Activated T-cell treated with anti-CD3 and anti-CD28 coated beads for 4 hours (primary cell): ENCODE measurements around the gene PLEKHG4B.
"Not testable (repeated sequence)": the region's sequence is repeated elsewhere in the genome, so short reads cannot be mapped to it uniquely, and the experiment has no call there.

Experiments
- DNase-seq: peaks from one replicate; pipeline ENCODE4 v3.0.0-alpha.2; 2020

The PLEKHG4B gene, protein sequence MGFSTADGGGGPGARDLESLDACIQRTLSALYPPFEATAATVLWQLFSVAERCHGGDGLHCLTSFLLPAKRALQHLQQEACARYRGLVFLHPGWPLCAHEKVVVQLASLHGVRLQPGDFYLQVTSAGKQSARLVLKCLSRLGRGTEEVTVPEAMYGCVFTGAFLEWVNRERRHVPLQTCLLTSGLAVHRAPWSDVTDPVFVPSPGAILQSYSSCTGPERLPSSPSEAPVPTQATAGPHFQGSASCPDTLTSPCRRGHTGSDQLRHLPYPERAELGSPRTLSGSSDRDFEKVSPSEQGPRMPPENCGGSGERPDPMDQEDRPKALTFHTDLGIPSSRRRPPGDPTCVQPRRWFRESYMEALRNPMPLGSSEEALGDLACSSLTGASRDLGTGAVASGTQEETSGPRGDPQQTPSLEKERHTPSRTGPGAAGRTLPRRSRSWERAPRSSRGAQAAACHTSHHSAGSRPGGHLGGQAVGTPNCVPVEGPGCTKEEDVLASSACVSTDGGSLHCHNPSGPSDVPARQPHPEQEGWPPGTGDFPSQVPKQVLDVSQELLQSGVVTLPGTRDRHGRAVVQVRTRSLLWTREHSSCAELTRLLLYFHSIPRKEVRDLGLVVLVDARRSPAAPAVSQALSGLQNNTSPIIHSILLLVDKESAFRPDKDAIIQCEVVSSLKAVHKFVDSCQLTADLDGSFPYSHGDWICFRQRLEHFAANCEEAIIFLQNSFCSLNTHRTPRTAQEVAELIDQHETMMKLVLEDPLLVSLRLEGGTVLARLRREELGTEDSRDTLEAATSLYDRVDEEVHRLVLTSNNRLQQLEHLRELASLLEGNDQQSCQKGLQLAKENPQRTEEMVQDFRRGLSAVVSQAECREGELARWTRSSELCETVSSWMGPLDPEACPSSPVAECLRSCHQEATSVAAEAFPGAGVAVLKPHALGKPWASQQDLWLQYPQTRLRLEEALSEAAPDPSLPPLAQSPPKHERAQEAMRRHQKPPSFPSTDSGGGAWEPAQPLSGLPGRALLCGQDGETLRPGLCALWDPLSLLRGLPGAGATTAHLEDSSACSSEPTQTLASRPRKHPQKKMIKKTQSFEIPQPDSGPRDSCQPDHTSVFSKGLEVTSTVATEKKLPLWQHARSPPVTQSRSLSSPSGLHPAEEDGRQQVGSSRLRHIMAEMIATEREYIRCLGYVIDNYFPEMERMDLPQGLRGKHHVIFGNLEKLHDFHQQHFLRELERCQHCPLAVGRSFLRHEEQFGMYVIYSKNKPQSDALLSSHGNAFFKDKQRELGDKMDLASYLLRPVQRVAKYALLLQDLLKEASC (N-terminal part only)

DNA sequence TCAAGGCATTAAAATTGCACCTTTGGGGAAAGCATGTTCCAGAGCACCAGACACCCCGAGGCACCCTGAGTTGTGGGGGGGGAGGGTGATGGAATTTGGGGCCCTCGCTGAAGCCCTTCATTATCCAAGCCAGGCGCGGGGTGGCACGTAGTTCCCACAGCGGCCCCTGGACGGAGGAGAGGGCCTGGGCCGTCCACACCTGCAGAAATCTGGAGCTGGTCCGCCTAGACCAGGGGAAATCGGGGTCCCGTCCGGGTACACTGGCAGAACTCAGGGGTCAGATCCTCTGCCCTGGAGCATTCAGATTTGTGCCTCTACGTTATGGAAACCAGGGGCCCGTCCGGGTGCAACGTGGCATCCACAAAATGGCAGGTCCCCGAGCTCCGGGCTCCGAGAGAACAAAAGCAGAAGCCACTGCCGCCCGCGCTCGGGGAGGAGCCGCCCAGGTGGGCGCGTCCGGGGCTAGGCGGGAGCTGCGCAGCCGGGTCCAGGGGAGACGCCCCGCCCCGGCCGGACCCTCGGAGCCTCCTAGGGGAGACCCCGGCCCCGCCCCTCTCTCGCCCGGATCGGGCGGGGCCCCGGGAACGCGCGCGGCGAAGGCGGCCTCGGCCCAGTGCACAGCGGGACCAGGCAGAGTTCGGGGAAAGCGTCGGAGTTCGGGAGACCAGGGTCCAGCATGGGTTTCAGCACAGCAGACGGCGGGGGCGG, at the start of gene PLEKHG4B:
Gene PLEKHG4B, plus strand, starts transcription at position 613 of the 708 bp plus-strand sequence. Its CDS starts 64 bp downstream, at position 677.
- no peak for DNase-seq

DNA sequence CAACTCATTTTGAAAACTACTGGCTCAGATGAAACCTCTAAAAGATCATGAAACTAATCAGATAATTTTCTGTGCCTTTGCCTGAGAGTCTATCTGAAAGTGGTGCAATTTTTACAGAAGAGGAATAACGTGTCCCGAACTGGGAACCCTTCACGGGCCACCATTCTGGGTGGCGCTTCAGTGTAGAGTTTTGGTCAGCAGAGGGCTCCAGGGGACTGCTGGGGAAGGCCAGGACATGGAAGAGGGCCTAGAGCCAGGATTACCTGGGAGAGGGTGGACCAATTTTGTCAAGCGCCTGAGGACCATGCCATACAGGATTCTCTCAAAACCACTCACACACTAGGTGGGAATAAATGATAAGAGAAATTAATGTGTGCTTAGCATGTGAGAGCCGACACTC, 49.7 kb upstream of the PLEKHG4B start:
- DNase-seq = no peak

DNA sequence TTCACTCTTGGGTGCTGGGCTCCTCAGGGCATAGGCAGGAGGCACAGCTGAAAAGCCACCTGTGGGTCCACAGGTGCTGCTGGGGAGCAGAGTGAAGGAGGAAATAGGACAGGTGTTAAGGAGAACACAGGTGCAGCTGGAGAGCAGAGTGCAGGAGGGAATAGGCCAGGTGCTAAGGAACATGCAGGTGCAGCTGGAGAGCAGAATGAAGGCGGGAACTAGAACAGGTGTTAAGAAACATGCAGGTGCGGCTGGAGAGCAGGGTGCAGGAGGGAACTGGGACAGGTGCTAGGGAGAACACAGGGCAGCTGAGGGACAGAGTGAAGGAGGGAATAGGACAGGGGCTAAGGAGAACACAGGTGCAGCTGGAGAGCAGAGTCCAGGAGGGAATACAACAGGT, 43.8 kb upstream of the PLEKHG4B start:
- DNase-seq = no peak

DNA sequence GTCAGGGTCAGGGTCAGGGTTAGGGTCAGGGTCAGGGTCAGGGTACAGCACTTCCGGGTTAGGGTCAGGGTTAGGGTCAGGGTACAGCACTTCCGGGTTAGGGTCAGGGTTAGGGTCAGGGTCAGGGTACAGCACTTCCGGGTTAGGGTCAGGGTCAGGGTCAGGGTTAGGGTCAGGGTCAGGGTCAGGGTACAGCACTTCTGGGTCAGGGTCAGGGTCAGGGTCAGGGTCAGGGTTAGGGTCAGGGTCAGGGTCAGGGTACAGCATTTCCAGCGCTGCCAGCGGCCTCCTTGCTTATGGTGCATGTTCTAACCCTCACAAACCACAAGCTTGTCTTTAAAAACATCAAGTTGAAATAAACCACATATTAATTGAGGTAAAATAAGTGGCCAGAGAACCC, 42.4 kb upstream of the PLEKHG4B start:
- not testable (repeated sequence) for DNase-seq

DNA sequence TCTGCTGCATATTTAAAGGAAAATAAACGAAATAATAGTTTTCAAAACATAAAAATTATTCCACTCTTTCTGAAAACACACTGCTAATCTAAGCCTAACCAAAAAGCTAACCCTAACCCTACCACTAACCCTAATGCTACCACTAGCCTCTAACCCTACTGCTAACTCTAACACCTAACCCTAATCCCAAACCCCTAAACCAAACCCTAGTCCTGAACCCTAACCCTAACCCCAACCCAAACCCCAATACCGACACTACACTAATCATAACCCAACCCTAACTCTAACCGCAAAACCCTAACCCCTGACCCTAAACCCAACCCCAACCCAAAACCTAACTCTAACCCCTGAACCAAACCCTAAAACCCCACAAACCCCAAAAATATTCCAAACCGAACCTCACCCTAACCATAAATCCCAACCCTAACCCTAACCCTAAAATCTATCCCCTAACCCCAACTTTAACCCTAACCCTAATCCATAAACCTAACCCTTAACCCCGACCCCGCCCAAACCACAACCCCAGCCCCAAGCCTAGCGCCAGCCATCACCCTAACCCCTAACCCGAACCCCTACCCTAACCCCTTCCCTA, 41.9 kb upstream of the PLEKHG4B start:
- no peak for DNase-seq

DNA sequence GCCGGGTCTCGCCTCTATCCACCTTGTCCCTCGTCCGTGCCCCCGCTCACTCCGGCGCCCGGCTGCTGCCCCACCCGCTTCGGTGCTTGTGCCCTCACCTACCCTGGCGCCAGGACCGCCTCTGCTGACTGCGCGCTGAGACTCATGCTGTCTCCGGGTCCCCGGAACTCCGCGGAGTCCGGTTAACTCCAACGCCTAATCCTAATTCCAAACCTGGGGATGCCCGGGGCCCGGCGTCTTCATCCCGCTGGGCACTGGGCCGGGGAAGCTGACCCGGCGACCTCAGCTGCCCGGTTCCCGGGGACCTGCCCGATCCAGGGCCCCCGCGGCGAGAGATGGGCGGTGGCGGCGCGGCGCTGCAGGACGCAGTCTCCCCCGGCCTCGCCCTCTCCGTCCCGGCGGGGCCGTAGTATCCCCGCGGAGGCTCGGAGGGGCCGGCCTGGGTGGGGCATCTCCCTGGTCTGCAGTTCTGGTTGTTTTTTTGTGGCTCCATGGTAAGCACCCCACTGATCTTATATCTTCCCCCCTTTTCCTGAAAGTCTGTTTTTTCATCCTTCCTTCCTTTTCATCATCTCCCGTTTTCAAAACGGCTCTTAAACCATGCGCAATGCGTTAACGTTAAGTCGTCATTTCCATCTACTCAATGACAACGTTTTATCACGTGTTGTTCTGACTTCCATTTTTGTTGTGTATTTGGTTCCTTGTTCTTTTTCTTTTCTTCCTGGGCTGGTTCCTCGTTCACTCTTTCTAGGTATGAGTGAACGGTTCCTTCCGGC, 41.1 kb upstream of the PLEKHG4B start:
- DNase-seq = no peak

DNA sequence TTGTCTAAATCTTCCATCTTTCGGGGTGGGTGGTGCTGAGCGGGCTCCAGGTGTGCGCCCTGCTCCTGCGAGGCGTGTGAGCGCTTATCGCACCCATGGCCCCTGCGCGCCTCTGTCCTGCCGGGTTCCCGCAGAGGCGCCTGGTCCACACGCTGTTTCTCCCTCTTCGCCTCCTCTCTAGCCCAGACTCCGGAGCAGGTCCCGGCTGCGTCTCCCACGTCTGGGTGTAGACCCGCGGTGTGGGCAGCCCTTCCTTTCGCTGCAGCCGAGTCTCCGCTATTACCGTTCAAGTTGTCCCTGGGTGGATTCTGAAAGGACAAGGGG, 40.5 kb upstream of the PLEKHG4B start:
- no peak for DNase-seq

DNA sequence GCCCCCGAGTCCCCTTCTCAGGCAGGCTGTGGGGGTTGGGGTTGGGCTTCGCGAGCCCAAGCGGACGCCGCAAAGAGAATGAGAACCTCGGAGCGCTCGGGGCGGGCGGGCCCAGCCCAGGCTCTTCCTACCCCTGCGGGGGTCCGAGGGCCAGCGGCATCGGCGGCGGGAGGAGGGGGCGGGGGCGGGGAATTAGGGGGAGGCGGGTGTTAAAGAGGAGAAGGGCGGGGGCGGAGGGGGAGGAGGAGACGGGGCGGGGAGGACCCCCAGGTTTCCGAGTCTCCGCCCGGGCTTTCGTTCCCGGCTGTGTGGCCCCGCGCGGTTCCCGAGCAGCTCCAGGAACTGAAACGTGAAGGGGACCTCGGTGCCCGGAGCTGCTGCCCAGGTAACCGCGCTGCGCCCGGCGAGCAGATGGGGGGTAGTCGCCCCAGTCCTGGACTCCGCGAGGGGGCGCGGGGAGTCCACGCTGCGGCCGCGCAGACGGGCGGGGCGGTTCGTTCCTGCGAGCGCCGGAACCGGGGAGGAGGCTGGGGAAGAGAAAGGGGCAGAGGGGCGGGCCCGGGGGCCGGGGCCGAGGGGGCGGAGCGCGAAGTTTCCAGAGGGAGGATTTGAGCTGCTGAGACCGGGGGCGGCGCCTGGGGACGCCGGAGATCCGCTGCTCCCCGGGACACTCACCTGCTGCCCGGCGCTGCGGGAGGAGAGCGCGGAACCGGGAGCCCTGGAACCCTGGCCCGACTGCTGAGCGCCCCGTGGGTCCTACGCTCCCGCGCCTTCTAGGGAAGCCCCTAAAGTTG, 38.4 kb upstream of the PLEKHG4B start:
- peak; percentile 15 for DNase-seq

DNA sequence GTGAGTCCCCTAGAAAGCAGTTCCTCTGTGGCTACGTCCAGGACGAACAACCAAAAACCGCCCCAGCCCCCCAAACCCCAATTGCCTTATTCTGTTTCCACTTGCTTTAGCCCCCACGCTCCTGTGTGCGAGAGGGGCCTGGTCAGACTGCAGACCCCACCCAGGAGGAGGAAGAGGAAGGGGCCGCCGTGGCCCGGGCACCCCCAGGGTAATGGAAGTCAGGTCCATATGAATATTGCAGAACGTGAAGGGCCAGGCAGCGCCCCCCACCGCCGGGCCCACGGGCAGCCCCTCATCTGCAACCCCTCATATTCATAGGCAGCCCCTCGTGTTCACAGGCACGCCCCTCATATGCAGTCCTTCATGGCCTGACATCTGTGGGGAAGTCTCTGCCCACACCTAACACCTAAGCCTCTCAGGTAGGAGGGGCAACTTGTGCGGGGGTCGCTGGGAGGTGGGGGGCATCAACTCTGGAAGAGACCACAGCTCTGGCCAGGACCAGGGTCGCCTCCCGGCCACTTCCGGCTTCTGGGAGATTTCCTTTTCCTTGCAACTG, 37.7 kb upstream of the PLEKHG4B start:
- no peak for DNase-seq

DNA sequence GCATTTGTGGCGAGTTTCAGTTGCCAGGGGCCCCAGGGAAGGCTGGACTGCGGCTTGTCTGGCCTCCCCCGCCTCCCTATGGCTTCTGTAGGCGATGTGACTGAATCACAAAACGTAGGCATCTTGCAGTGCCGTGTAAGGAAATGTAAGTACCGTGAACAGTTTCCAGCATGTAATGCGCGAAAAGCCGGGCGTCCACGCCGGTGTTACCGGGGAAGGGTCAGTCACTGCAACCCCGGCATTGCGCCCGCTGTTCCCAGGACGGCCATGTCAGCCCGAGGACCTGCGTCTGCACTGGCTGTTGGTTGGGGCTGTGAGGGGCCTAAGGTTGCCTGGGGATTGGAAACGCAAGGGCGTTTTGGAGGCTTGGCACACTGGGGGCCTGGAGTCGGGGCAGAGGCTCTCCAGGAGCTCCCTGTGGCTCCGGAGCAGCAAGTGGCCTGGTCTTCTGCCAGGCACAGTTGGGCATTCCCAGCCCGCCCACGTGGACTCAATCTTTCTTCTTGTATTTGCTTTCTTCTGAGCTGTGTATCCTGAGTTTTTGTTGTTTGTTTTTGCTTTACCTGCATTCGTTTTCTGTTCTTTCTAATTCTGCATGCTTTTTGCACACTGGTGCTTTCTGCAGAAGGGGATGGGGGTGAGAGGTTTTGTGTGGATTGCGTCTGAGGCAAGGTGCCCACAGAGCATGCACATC, 36.9 kb upstream of the PLEKHG4B start:
- DNase-seq = no peak

DNA sequence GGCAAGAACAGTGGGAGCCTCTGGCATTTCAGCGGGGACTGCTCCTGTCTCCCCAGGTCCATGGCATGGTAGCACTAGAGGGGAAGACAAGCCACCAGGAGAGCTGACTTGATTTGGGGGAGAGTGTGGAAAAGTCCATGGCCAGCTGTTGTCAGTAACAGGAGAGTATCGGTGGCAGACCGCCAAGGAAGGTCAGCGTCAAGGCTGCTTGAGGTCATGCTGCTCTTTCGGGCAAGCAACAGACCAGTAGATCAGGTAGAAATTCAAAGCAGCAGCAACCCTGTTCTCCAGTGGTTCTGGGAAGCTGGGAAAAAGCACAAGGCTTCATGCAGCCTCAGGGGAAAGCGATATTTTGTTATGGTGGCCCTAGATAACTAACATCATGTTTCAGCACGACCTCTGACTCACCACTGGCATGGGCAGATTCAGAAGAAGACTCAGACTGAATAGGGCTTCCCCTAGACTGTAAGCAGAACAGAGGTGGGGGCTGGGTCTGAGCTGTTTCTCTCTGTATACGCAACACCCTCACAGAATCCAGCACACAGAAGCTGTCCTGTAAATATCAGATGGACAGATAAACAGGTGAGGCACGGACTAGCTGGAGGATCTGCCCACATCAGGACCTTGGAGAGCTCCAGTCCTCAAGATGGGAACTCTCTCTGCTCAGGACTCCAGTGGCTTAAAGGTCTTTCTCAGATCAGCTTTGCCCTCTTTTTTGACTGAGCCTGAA, 35.2 kb upstream of the PLEKHG4B start:
- DNase-seq = no peak

DNA sequence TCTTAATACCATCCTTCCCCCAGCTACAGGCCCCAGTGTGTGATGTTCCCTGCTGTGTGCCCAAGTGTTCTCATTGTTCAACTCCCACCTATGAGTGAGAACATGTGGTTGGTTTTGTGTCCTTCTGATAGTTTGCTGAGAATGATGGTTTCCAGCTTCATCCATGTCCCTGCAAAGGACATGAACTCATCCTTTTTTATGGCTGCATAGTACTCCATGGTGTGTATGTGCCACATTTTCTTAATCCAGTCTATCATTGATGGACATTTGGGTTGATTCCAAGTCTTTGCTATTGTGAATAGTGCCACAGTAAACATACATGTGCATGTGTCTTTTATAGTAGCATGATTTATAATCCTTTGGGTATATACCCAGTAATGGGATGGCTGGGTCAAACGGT, 31.7 kb upstream of the PLEKHG4B start:
- not testable (repeated sequence) for DNase-seq

DNA sequence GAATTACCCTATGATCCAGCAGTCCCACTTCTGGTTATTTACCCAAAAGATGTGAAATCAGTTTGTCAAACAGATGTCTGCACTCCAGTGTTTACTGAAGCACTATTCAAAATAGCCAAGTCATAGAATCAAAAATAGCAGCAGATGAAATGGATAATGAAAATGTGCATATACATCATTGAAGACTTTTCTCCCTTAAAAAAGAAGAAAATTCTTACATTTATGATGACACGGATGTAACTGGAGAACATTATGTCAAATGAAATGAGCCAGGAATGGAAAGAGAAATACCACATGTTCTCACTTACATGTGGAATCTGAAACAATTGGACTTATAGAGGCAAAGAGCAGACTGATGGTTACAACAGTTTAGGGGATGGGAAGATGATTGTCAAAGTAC, 21.5 kb upstream of the PLEKHG4B start:
- no peak for DNase-seq

DNA sequence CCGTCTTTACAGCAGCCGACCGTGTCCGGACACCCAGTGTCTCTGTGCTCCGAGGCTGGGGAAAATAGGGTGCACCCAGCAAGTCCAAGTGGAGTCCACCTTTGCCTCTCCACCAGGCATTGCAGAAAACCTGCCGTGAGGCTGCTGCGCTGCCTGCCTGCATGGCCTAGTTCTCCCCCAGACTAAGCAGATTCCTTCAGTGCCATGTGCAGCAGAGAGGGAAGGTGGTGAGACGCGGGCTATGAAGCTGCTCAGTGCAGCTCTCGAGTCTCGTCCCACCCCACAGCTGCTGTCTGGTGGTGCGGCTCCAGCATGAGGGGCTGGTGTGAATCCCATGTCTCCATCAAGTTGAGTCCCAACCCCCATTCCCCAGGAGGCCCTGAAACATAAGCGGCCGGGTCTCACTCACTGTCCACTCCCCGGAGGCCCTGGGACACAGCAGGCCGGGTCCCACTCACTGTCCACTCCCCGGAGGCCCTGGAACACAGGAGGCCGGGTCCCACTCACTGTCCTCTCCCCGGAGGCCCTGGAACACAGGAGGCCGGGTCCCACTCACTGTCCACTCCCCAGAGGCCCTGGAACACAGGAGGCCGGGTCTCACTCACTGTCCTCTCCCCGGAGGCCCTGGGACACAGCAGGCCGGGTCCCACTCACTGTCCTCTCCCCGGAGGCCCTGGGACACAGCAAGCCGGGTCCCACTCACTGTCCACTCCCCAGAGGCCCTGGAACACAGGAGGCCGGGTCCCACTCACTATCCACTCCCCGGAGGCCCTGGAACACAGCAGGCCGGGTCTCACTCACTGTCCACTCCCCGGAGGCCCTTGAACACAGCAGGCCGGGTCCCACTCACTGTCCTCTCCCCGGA, 19.4 kb upstream of the PLEKHG4B start:
- DNase-seq = not testable (repeated sequence)

DNA sequence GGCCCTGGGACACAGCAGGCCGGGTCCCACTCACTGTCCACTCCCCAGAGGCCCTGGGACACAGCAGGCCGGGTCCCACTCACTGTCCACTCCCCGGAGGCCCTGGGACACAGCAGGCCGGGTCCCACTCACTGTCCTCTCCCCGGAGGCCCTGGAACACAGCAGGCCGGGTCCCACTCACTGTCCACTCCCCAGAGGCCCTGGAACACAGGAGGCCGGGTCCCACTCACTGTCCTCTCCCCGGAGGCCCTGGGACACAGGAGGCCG, 18.9 kb upstream of the PLEKHG4B start:
- DNase-seq = not testable (repeated sequence)

DNA sequence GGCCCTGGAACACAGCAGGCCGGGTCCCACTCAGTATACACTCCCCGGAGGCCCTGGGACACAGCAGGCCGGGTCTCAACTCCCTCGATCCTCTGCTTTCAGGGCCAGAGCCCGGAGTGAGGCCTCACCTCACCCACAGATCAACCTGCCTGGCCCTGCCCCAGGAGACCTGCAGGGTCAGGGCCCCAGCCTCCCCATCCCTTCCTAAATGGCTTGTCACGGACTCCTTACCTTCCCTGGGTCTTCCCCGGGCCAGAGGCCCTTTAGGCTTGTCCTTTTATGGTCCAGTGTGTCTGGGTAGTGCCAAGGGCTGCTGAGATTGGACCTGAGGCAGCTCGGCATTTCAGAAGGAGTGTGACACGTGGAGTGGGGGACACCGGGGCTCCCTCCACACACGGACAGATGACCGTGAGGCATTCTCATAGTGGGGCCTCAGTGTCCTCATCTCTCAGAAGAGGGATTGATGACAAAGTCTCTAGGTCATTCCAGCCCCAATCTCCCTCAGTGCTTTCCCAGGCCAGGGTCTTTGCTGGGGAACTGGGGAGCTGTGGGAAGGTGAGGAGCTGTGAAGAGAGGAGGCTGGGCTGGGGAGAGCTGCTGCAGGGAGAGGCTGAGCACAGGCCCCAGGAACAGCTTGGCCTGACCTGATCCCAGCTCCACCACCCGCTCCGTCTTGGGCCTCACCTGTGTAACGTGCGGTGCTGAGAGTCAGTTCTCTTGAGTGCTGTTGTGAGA, 18.0 kb upstream of the PLEKHG4B start:
- DNase-seq = no peak

DNA sequence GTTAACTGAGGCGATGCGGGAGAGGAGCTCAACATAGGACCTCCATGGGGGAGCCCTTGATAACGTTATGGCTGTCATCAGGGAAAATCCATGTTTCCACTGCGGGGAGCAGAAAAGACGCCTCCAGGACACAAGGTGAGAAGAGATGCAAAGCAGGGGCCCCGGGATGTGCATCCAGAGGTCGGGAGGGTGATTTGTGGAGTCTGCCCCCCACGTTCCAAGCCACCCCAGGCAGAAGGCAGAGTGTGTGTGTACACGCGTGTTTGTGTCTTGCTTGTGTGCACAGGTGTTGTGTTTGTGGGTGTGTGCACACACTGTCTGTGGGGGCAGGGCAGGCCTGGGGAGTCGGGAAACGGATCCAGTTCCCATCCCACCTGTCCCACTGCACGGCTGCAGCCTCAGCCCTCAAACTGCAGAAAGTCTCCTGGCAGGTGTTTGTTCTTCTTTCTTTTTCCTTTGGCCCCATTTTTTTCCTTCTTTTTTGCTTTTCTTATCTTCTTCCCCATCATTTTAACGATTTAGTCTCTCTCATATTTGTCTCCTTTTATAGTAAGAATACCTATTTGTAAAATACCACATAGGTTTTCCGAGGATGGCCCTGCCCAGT, 17.4 kb upstream of the PLEKHG4B start:
- no peak for DNase-seq
